HCT116 (cell line): Measurements from ENCODE around the gene MAPKAPK5. TPM values are rescaled to one million over a fixed set of nuclear protein-coding genes. Genes with fewer than 3 reads are reported as not detected.

Experiments
- ATAC-seq: fragments of 200-7000 bp; cut with Tn5 transposase; 2 replicates; pipeline ENCODE4 v1.9.1; 2020; ENCODE audit warnings: mild to moderate bottlenecking, moderate library complexity
- BruUV-seq: library from RNA; stranded (reverse); fragments of 400-500 nt; replicated peaks from 2 replicates; lab custom pipeline; 2021; lab: Mats Ljungman, UMichigan
- CTCF ChIA-PET: fragments of 300-600 bp; sonication (Branson Sonifier 250); formaldehyde crosslinking; loops from one replicate; lab custom pipeline; 2021; ENCODE audit warnings: antibody characterized with exemption; lab: Charles Lee
- POLR2A ChIA-PET: fragments of 300-600, 350-600 bp; sonication (Branson Sonifier 250); formaldehyde crosslinking; loops from one replicate; lab custom pipeline; 2021; ENCODE audit warnings: antibody characterized with exemption; lab: Charles Lee
- RAD21 ChIA-PET, 2 experiments: fragments of 300-600 bp; sonication (Branson Sonifier 250); formaldehyde crosslinking; loops; one replicate each; lab custom pipeline; 2023; ENCODE audit warnings: low total read pairs in 2 of 2; ENCODE audit not compliant: uncharacterized antibody in 2 of 2, unreplicated experiment in 2 of 2, low non-redundant PET in 1 of 2; lab: Charles Lee
- DNase-seq: peaks from one replicate; pipeline ENCODE4 v3.0.0-alpha.2; 2010; ENCODE audit warnings: low read depth, low spot score
- H2AFZ ChIP-seq: fragments of 200-600 bp; shearing (Covaris generic), sonication (generic); 2 replicates; pipeline ENCODE4 v1.6.1; 2017; ENCODE audit warnings: low read depth, mixed run types, mixed read lengths, antibody characterized with exemption, low read length; ENCODE audit not compliant: poor library complexity, severe bottlenecking
- H3K27ac ChIP-seq: 2 replicates; pipeline ENCODE4 v1.5.1; 2012; ENCODE audit warnings: low read depth, low read length
- H3K27me3 ChIP-seq: fragments of 200-600 bp; sonication (generic); 2 replicates; pipeline ENCODE4 v1.6.1; 2016; ENCODE audit warnings: mixed run types, low read length, mixed read lengths; ENCODE audit not compliant: insufficient read depth
- H3K36me3 ChIP-seq, 2 experiments: fragments of 200-500 bp in 1 of 2; fragments of 200-600 bp in 1 of 2; sonication (Bioruptor generic) in 1 of 2; sonication (generic) in 1 of 2; 2 replicates each; pipeline versions ENCODE4 v1.5.1 to v1.6.1; 2014 to 2016; ENCODE audit warnings: low read length in 2 of 2, inconsistent platforms in 1 of 2, mixed read lengths in 1 of 2, mixed run types in 1 of 2; ENCODE audit not compliant: insufficient read depth in 2 of 2, control insufficient read depth in 1 of 2
- H3K4me1 ChIP-seq, 2 experiments: fragments of 200-600 bp in 1 of 2; sonication (generic) in 1 of 2; 2 replicates each; pipeline versions ENCODE4 v1.5.1 to v1.6.1; 2012 to 2017; ENCODE audit warnings: low read length in 2 of 2, inconsistent platforms in 1 of 2, mild to moderate bottlenecking in 1 of 2, mixed read lengths in 1 of 2, mixed run types in 1 of 2, moderate library complexity in 1 of 2; ENCODE audit not compliant: insufficient read depth in 2 of 2, control insufficient read depth in 1 of 2
- H3K4me2 ChIP-seq: fragments of 200-600 bp; sonication (generic); 2 replicates; pipeline ENCODE4 v1.6.1; 2017; ENCODE audit warnings: mixed run types, low read length, mixed read lengths
- H3K4me3 ChIP-seq, 2 experiments: fragments of 200-600 bp in 1 of 2; sonication (generic) in 1 of 2; replicated peaks in 1 of 2; 2 replicates each; pipeline ENCODE4 v1.5.1; 2011 to 2016; ENCODE audit warnings: low read length in 2 of 2, control low read depth in 1 of 2, low read depth in 1 of 2, mild to moderate bottlenecking in 1 of 2, mixed read lengths in 1 of 2, mixed run types in 1 of 2
- H3K79me2 ChIP-seq: fragments of 200-600 bp; sonication (generic); 2 replicates; pipeline ENCODE4 v1.6.1; 2017; ENCODE audit warnings: mild to moderate bottlenecking, mixed run types, low read length, moderate library complexity, mixed read lengths; ENCODE audit not compliant: insufficient read depth
- H3K9ac ChIP-seq: fragments of 200-600 bp; sonication (generic); 2 replicates; pipeline ENCODE4 v1.6.1; 2016; ENCODE audit warnings: low read length, mixed read lengths
- H3K9me2 ChIP-seq: fragments of 200-600 bp; sonication (generic), shearing (Covaris generic); 2 replicates; pipeline ENCODE4 v1.6.1; 2017; ENCODE audit warnings: mixed run types, mild to moderate bottlenecking, moderate library complexity; ENCODE audit not compliant: insufficient read depth
- H3K9me3 ChIP-seq, 2 experiments: fragments of 200-500 bp in 1 of 2; fragments of 200-600 bp in 1 of 2; sonication (Bioruptor generic) in 1 of 2; sonication (generic) in 1 of 2; 2 replicates each; pipeline ENCODE4 v1.6.1; 2014 to 2017; ENCODE audit warnings: low read length in 2 of 2, mixed read lengths in 2 of 2, inconsistent platforms in 1 of 2, low read depth in 1 of 2, mild to moderate bottlenecking in 1 of 2, mixed run types in 1 of 2, moderate library complexity in 1 of 2; ENCODE audit not compliant: control insufficient read depth in 1 of 2, insufficient read depth in 1 of 2
- H4K20me1 ChIP-seq: fragments of 200-600 bp; sonication (generic), shearing (Covaris generic); 2 replicates; pipeline ENCODE4 v1.6.1; 2017; ENCODE audit warnings: mixed run types, mild to moderate bottlenecking, moderate library complexity; ENCODE audit not compliant: insufficient read depth
- CBX3 ChIP-seq: IDR thresholded peaks from 2 replicates; pipeline ENCODE4 v1.6.1; 2012; ENCODE audit warnings: low read depth
- ELF1 ChIP-seq: IDR thresholded peaks from 2 replicates; pipeline ENCODE4 v1.6.1; 2012; ENCODE audit warnings: low read depth, borderline replicate concordance
- JUND ChIP-seq: IDR thresholded peaks from 2 replicates; pipeline ENCODE4 v1.6.1; 2012
- RAD21 ChIP-seq: IDR thresholded peaks from 2 replicates; pipeline ENCODE4 v1.6.1; 2012; ENCODE audit warnings: low read depth, mild to moderate bottlenecking
- REST ChIP-seq: IDR thresholded peaks from 2 replicates; pipeline ENCODE4 v1.6.1; 2012; ENCODE audit warnings: low read depth
- ZFX ChIP-seq: fragments of 450-650 bp; IDR thresholded peaks from 2 replicates; pipeline ENCODE4 v1.6.1; 2017
- ZNF274 ChIP-seq: fragments of 200-500 bp; sonication (Bioruptor generic); IDR thresholded peaks from 2 replicates; pipeline ENCODE4 v1.6.1; 2014; ENCODE audit warnings: mild to moderate bottlenecking, low read depth, low read length, inconsistent platforms
- intact Hi-C: fragments of 100-400 bp; cut with micrococcal nuclease; formaldehyde crosslinking; loops from 2 replicates; pipeline ENCODE4 v1.10.0; 2022
- total RNA-seq: library from RNA; stranded (reverse); gene quantifications from one replicate; pipeline ENCODE4 v1.2.1, GENCODE V29; 2021; ENCODE audit not compliant: unreplicated experiment
- TF ChIP-seq, protein P1 (sequence below): IDR thresholded peaks from 2 replicates; pipeline ENCODE4 v1.6.1; 2012
- TF ChIP-seq, protein P2 (sequence below), 3 experiments: fragments of 200-600 bp in 1 of 3; sonication (generic) in 1 of 3; IDR thresholded peaks in 2 of 3; conservative IDR thresholded peaks in 1 of 3; 2 replicates each; pipeline ENCODE4 v1.5.1; 2012 to 2017; ENCODE audit warnings: low read depth in 2 of 3, low read length in 2 of 3, antibody characterized with exemption in 1 of 3, borderline replicate concordance in 1 of 3, control low read depth in 1 of 3, mild to moderate bottlenecking in 1 of 3, mixed read lengths in 1 of 3, mixed run types in 1 of 3, moderate library complexity in 1 of 3; ENCODE audit not compliant: insufficient read depth in 1 of 3

Gene MAPKAPK5
- total RNA-seq, 1 experiment from 2014 or later: 57.9 TPM

DNA sequence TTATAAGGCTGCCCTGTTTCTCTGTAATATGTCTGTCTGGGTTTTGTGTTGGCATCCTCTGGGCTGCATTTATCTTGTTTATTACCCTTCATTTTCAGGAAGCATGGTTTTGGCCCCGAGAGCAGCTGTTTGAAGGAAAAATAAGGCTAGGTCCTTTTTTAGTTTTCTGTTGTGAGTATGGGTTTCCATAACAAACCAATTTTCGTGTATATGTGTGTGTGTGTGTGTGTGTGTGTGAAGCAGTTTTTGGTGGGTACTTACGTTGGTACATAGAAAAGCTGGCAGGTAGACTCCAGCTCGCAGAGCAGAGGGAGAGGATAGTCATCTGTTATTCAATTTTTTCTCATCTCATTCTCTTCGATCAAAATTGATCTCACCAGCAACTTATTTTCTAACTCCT is 52.5 kb downstream of the MAPKAPK5 start:
- intact Hi-C loops: no loop called here
- TF ChIP-seq, protein P1, sequence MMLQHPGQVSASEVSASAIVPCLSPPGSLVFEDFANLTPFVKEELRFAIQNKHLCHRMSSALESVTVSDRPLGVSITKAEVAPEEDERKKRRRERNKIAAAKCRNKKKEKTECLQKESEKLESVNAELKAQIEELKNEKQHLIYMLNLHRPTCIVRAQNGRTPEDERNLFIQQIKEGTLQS: no peak
- TF ChIP-seq REST: no peak
- no peak for TF ChIP-seq ZFX
- no peak for TF ChIP-seq JUND
- TF ChIP-seq RAD21: no peak
- TF ChIP-seq ZNF274: no peak
- Histone ChIP-seq H3K9me3 (no peaks in the 10 kb centered on the region), H3K9ac (no peak overlapping the region), H3K79me2 (no peaks in the 10 kb centered on the region), H4K20me1 (peaks cover 3% of the 10 kb centered on the region; the same call in 1 of the 2 replicates), H3K4me3 (no peak overlapping the region), H3K4me1 (no peaks in the 10 kb centered on the region), H3K27me3 (no peaks in the 10 kb centered on the region), H2AFZ (no peak overlapping the region), H3K9me2 (no peaks in the 10 kb centered on the region), H3K36me3 (peaks cover 20 to 23% of the 10 kb centered on the region in 2 experiments), H3K4me2 (no peak overlapping the region), H3K27ac (no peak overlapping the region)
- no TSS peak for BruUV-seq
- DNase-seq: no peak
- no peak for ATAC-seq
- RAD21 ChIA-PET: no interaction called here
- POLR2A ChIA-PET: no interaction called here
- CTCF ChIA-PET: interaction anchor here (0.6 kb wide), 1 partner anchor 82 kb away, joined by 3 read pairs; no protein-coding TSS in a partner anchor

DNA sequence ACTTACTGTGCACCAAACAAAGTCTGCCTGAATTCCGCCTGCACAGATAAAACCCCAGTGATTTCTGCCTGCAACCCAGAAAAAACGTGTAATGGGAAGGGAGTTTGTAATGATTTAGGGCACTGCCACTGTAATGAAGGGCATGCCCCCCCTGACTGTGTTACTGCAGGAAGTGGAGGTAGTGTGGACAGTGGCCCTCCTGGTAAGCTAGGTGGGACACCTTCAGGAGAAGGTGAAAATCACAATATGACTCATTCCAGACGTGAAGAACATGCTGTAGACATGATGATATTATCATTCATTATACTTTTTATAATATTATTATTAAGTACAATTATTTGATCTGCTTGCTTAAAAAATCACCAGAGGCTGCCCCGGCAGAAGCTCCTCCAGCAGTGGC is 59.2 kb downstream of the MAPKAPK5 start:
- no peaks in the 10 kb centered on the region for H3K27me3 ChIP-seq
- H3K27ac ChIP-seq: no peak overlapping the region
- ChIA-PET POLR2A (no interaction called here), CTCF (no interaction called here), RAD21 (no interaction called here)
- no peak overlapping the region for H3K4me2 ChIP-seq
- ATAC-seq (peak; percentile 66), DNase-seq (no peak)
- intact Hi-C loops: no loop called here
- H4K20me1 ChIP-seq: peaks cover 3% of the 10 kb centered on the region; the same call in 1 of the 2 replicates
- no peaks in the 10 kb centered on the region for H3K36me3 ChIP-seq
- no peaks in the 10 kb centered on the region for H3K79me2 ChIP-seq
- H3K9me2 ChIP-seq: no peaks in the 10 kb centered on the region
- no peak overlapping the region for H3K4me3 ChIP-seq
- H2AFZ ChIP-seq: no peak overlapping the region
- TF ChIP-seq, protein P2, sequence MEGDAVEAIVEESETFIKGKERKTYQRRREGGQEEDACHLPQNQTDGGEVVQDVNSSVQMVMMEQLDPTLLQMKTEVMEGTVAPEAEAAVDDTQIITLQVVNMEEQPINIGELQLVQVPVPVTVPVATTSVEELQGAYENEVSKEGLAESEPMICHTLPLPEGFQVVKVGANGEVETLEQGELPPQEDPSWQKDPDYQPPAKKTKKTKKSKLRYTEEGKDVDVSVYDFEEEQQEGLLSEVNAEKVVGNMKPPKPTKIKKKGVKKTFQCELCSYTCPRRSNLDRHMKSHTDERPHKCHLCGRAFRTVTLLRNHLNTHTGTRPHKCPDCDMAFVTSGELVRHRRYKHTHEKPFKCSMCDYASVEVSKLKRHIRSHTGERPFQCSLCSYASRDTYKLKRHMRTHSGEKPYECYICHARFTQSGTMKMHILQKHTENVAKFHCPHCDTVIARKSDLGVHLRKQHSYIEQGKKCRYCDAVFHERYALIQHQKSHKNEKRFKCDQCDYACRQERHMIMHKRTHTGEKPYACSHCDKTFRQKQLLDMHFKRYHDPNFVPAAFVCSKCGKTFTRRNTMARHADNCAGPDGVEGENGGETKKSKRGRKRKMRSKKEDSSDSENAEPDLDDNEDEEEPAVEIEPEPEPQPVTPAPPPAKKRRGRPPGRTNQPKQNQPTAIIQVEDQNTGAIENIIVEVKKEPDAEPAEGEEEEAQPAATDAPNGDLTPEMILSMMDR (IDR thresholded peaks at IDR 0.05 in 2 of 3, conservative IDR thresholded peaks at IDR 0.05 in 1 of 3; ENCODE audit: borderline replicate concordance in 1 of 3, insufficient read depth in 1 of 3, low read depth in 2 of 3, low read length in 2 of 3): peak in 1 of 3 experiments; percentile 21; a peak in 1 of 6 replicates
- TF ChIP-seq ELF1 (no peak), RAD21 (peak; percentile 39; the same call in 1 of the 2 replicates), CBX3 (no peak)
- BruUV-seq: no TSS peak
- H3K4me1 ChIP-seq: no peaks in the 10 kb centered on the region
- no peaks in the 10 kb centered on the region for H3K9me3 ChIP-seq
- H3K9ac ChIP-seq: no peak overlapping the region
